Left ventricle myocardium inferior (tissue), 1 donor: ENCODE measurements around the gene SND1. TPM values are rescaled to one million over a fixed set of nuclear protein-coding genes. Genes with fewer than 3 reads are reported as not detected.
A peak's percentile ranks its signal among the peaks of the same experiment; 100 is the strongest.

Experiments
- DNase-seq: peaks from one replicate; pipeline ENCODE4 v3.0.0-alpha.2; 2020
- H3K27ac ChIP-seq: fragments of 200-600 bp; replicated peaks from 2 replicates; pipeline ENCODE4 v1.8.0; 2021
- H3K27me3 ChIP-seq: fragments of 200-600 bp; 2 replicates; pipeline ENCODE4 v1.8.0; 2021; ENCODE audit warnings: low read depth
- H3K36me3 ChIP-seq: fragments of 200-600 bp; 2 replicates; pipeline ENCODE4 v1.8.0; 2021
- H3K4me1 ChIP-seq: fragments of 200-600 bp; 2 replicates; pipeline ENCODE4 v1.8.0; 2021
- H3K4me3 ChIP-seq: fragments of 200-600 bp; 2 replicates; pipeline ENCODE4 v1.8.0; 2021; ENCODE audit warnings: mild to moderate bottlenecking, moderate library complexity
- H3K9me3 ChIP-seq: fragments of 200-600 bp; replicated peaks from 2 replicates; pipeline ENCODE4 v1.8.0; 2021
- CTCF ChIP-seq: fragments of 200-600 bp; IDR thresholded peaks from 2 replicates; pipeline ENCODE4 v1.8.0; 2021; ENCODE audit warnings: antibody characterized with exemption, mild to moderate bottlenecking, borderline replicate concordance
- intact Hi-C: fragments of 100-400 bp; cut with micrococcal nuclease; formaldehyde crosslinking; loops from one replicate; pipeline ENCODE4 v1.11.0; 2022
- total RNA-seq: library from RNA; stranded (reverse); fragmentation: NEBNext Ultra II Directional; extraction: Animal tissue kit (Norgen Biotek cat#: 25700); gene quantifications from one replicate; pipeline ENCODE4 v1.2.1, GENCODE V29; 2021
- donor health status: DM: no; HTN: yes; CAD: no; lungs with severe emphysema.

SND1 gene
- total RNA-seq, 1 donor from 2014 or later, result 71.6 TPM

GRCh38 chr7:127986581-127987521, 334.9 kb downstream of the SND1 start:
- H3K4me3 ChIP-seq, result no peak overlapping the region
- intact Hi-C loops, result no loop called here
- peak; percentile 42 for DNase-seq

GRCh38 chr7:127988751-127989150, 336.8 kb downstream of the SND1 start:
- DNase-seq, result no peak
- no peak for TF ChIP-seq CTCF
- H3K27ac ChIP-seq, result no peak overlapping the region
- peaks cover 65% of the 10 kb centered on the region for H3K4me1 ChIP-seq
- intact Hi-C loops, result no loop called here
- no peak overlapping the region for H3K4me3 ChIP-seq
- H3K9me3 ChIP-seq, result no peaks in the 10 kb centered on the region
- H3K27me3 ChIP-seq, result no peaks in the 10 kb centered on the region
- H3K36me3 ChIP-seq, result peaks cover 15% of the 10 kb centered on the region

More at GRCh38 chr7:127986581-127987521, 334.9 kb downstream of the SND1 start:
- Histone ChIP-seq H3K9me3 (no peaks in the 10 kb centered on the region), H3K4me1 (peaks cover 66% of the 10 kb centered on the region), H3K36me3 (peaks cover 11% of the 10 kb centered on the region), H3K27me3 (no peaks in the 10 kb centered on the region), H3K27ac (peak overlapping the region; percentile 47)
- TF ChIP-seq CTCF, result no peak

DNA sequence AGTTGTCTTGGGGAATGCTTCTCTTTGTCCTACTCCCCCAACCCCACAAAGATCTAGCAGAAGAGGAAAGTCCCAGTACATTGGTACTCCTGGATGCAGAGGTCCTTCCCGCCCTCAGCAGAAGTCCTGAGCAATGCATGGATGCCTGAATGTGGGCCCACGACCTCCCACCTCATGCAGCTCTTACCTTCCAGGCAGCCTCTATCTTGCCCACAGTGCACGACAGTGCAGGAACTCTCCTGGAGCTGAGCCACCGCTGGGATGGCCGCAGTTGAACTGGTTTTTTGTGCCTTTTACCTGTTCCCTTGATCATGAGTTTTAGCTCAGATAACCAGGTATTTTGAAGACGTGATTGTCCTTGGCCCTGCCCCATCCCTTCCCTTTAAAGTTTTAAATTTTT, 341.3 kb downstream of the SND1 start:
- DNase-seq, result no peak
- no peaks in the 10 kb centered on the region for H3K27me3 ChIP-seq
- peaks cover 69% of the 10 kb centered on the region for H3K4me1 ChIP-seq
- TF ChIP-seq CTCF, result no peak
- H3K4me3 ChIP-seq, result no peak overlapping the region
- intact Hi-C loops, result no loop called here
- H3K36me3 ChIP-seq, result peaks cover 15% of the 10 kb centered on the region
- H3K9me3 ChIP-seq, result no peaks in the 10 kb centered on the region
- no peak overlapping the region for H3K27ac ChIP-seq

- no peak for TF ChIP-seq CTCF
- Histone ChIP-seq H3K27me3 (no peaks in the 10 kb centered on the region), H3K36me3 (peaks cover 15% of the 10 kb centered on the region), H3K4me1 (peaks cover 69% of the 10 kb centered on the region), H3K27ac (peak overlapping the region; percentile 86), H3K9me3 (no peaks in the 10 kb centered on the region), H3K4me3 (no peak overlapping the region)
- DNase-seq, result no peak
- intact Hi-C loops, result no loop called here
Observed at GRCh38 chr7:127993987-127994386, 342.0 kb downstream of the SND1 start.

- no peaks in the 10 kb centered on the region for H3K27me3 ChIP-seq
- H3K36me3 ChIP-seq, result peaks cover 15% of the 10 kb centered on the region
- TF ChIP-seq CTCF, result no peak
- no peak for DNase-seq
- H3K4me3 ChIP-seq, result no peak overlapping the region
- peak overlapping the region; percentile 86 for H3K27ac ChIP-seq
- peaks cover 76% of the 10 kb centered on the region for H3K4me1 ChIP-seq
- no peaks in the 10 kb centered on the region for H3K9me3 ChIP-seq
- intact Hi-C loops, result no loop called here
Observed at GRCh38 chr7:127995156-127995880, 343.3 kb downstream of the SND1 start.
